HG02571 (cell line): Measurements from ENCODE around the gene KRTAP7-1.

ENCODE experiments used
- ATAC-seq: cut with Tn5 transposase; IDR thresholded peaks from one replicate; pipeline ENCODE4 v1.9.1; 2021; ENCODE audit warnings: mild to moderate bottlenecking, moderate library complexity; ENCODE audit not compliant: unreplicated experiment

Gene KRTAP7-1

GRCh38 chr21:30829659-30830058 is at the start of gene KRTAP7-1:
Gene KRTAP7-1 (minus strand): TSS chr21:30829759. CDS start chr21:30829698, 61 bp downstream.
- ATAC-seq: no peak

GRCh38 chr21:30874526-30874925 is 45.0 kb upstream of the KRTAP7-1 start:
- no peak for ATAC-seq

GRCh38 chr21:30847627-30848500 is 18.3 kb upstream of the KRTAP7-1 start:
- no peak for ATAC-seq

- ATAC-seq: no peak
Observed at GRCh38 chr21:30842990-30843389, 13.4 kb upstream of the KRTAP7-1 start.

- no peak for ATAC-seq
Observed at GRCh38 chr21:30839304-30839703, 9.7 kb upstream of the KRTAP7-1 start.

- ATAC-seq: no peak
Observed at GRCh38 chr21:30838536-30838935, 9.0 kb upstream of the KRTAP7-1 start.

GRCh38 chr21:30831194-30831765 is 1.7 kb upstream of the KRTAP7-1 start:
- no peak for ATAC-seq

- no peak for ATAC-seq
Observed at GRCh38 chr21:30818837-30819610, 10.5 kb downstream of the KRTAP7-1 start.

- no peak for ATAC-seq
Observed at GRCh38 chr21:30813174-30813573, 16.4 kb downstream of the KRTAP7-1 start, which contains the start of gene KRTAP8-1. Gene KRTAP8-1 (minus strand): TSS chr21:30813274. CDS start chr21:30813220, 54 bp downstream.

GRCh38 chr21:30800605-30801004 is 29.0 kb downstream of the KRTAP7-1 start:
- no peak for ATAC-seq

- no peak for ATAC-seq
Observed at GRCh38 chr21:30793581-30794314, 35.8 kb downstream of the KRTAP7-1 start.

- ATAC-seq: no peak
Observed at GRCh38 chr21:30779249-30779648, 50.3 kb downstream of the KRTAP7-1 start.
